Testis (tissue), 3 donors: ENCODE results near the gene KCTD3. TPM values are rescaled to one million over a fixed set of nuclear protein-coding genes. Genes with fewer than 3 reads are reported as not detected.

Experiments
- DNase-seq: peaks from one replicate; pipeline ENCODE4 v3.0.0-alpha.2; 2019
- H3K27ac ChIP-seq, 2 donors: fragments of 200-600 bp; sonication (generic); one replicate each; pipeline ENCODE4 v1.5.1; 2019
- H3K27me3 ChIP-seq: fragments of 200-600 bp; sonication (generic); one replicate; pipeline ENCODE4 v1.5.1; 2019
- H3K36me3 ChIP-seq: fragments of 200-600 bp; sonication (generic); one replicate; pipeline ENCODE4 v1.5.1; 2017; ENCODE audit warnings: low read depth; ENCODE audit errors: missing control alignments
- H3K4me1 ChIP-seq: fragments of 200-600 bp; sonication (generic); one replicate; pipeline ENCODE4 v1.5.1; 2019
- H3K4me3 ChIP-seq, 2 donors: fragments of 200-600 bp; sonication (generic); one replicate each; pipeline ENCODE4 v1.5.1; 2017 to 2019
- H3K9me3 ChIP-seq: fragments of 200-600 bp; sonication (generic); one replicate; pipeline ENCODE4 v1.5.1; 2017
- CTCF ChIP-seq, 3 experiments: fragments of 450-650 bp in 2 of 3; fragments of 200-600 bp in 1 of 3; sonication (generic) in 1 of 3; IDR thresholded peaks; one replicate each; pipeline ENCODE4 v1.5.1; 2016 to 2019; ENCODE audit warnings: antibody characterized with exemption in 3 of 3, mild to moderate bottlenecking in 2 of 3, moderate library complexity in 1 of 3
- POLR2A ChIP-seq: fragments of 450-650 bp; IDR thresholded peaks from one replicate; pipeline ENCODE4 v1.6.1; 2017; ENCODE audit warnings: antibody characterized with exemption, mild to moderate bottlenecking, moderate library complexity
- WGBS, 2 donors: methylation state at CpG; one replicate each; pipeline ENCODE4 v1.1.5; 2018; 5-methylcytosine and 5-hydroxymethylcytosine counted together
- intact Hi-C: fragments of 100-400 bp; cut with DNase I; formaldehyde crosslinking; loops from one replicate; pipeline ENCODE4 v1.15.1; 2023; ENCODE audit warnings: low total_unique reads
- polyA plus RNA-seq: library from polyadenylated mRNA; stranded (reverse); fragments of 350-450 nt; fragmentation: Illumina TruSeq; extraction: RNeasy Lipid Tissue Mini Kit (QIAGEN cat#74804); gene quantifications from one replicate; pipeline ENCODE4 v1.2.3, GENCODE V29; 2014; ENCODE audit warnings: low read depth, low replicate concordance; ENCODE audit not compliant: insufficient read depth
- total RNA-seq, 2 donors: library from RNA; depleted of rRNA; stranded (reverse); fragments of >200 nt; gene quantifications; one replicate each; pipeline ENCODE4 v1.2.3, GENCODE V29; 2016

The KCTD3 gene
- total and polyA plus RNA-seq, 3 donors from 2014 or later: 38.1 to 81.5 (median 70.2) TPM

GRCh38 chr1:215557992-215558626 is 9.0 kb upstream of the KCTD3 start:
- no peak for DNase-seq
- no peak for TF ChIP-seq CTCF (IDR thresholded peaks at IDR 0.05)
- no peak for TF ChIP-seq POLR2A
- Histone ChIP-seq H3K4me3 (no peak overlapping the region), H3K27ac (no peak overlapping the region), H3K4me1 (no peaks in the 10 kb centered on the region), H3K36me3 (no peaks in the 10 kb centered on the region), H3K9me3 (no peaks in the 10 kb centered on the region), H3K27me3 (no peaks in the 10 kb centered on the region)
- 82 to 83% methylated on average over 4 of the region's 4 CpGs for WGBS, 2 donors
- intact Hi-C loops: no loop called here

- TF ChIP-seq POLR2A (no peak), CTCF (IDR thresholded peaks at IDR 0.05) (no peak)
- peak overlapping the region; percentile 87 to 93 for H3K4me3 ChIP-seq
- peaks cover 37% of the 10 kb centered on the region for H3K4me1 ChIP-seq
- WGBS, 2 donors: 0 to 1% methylated on average over 17 to 48 of the region's 63 CpGs
- intact Hi-C loops: no loop called here
- H3K9me3 ChIP-seq: no peaks in the 10 kb centered on the region
- no peaks in the 10 kb centered on the region for H3K27me3 ChIP-seq
- DNase-seq: peak; percentile 65
- H3K36me3 ChIP-seq: no peaks in the 10 kb centered on the region
- peak overlapping the region; percentile 96 to 98 for H3K27ac ChIP-seq
Measured at GRCh38 chr1:215567491-215568298, 591 bp downstream of the KCTD3 start.

GRCh38 chr1:215568299-215568692 is 1.2 kb downstream of the KCTD3 start:
- TF ChIP-seq POLR2A (no peak), CTCF (IDR thresholded peaks at IDR 0.05) (no peak)
- intact Hi-C loops: no loop called here
- H3K27me3 ChIP-seq: no peaks in the 10 kb centered on the region
- H3K4me1 ChIP-seq: peaks cover 39% of the 10 kb centered on the region
- WGBS, 2 donors: 0 to 1% methylated on average over 4 to 5 of the region's 5 CpGs
- no peaks in the 10 kb centered on the region for H3K9me3 ChIP-seq
- DNase-seq: peak; percentile 72
- H3K4me3 ChIP-seq: peak overlapping the region; percentile 87 to 93
- no peaks in the 10 kb centered on the region for H3K36me3 ChIP-seq
- H3K27ac ChIP-seq: peak overlapping the region; percentile 96 to 98

GRCh38 chr1:215569986-215570824 is 3.1 kb downstream of the KCTD3 start:
- no peaks in the 10 kb centered on the region for H3K9me3 ChIP-seq
- no peaks in the 10 kb centered on the region for H3K27me3 ChIP-seq
- no peak for TF ChIP-seq CTCF (IDR thresholded peaks at IDR 0.05)
- no peak for TF ChIP-seq POLR2A
- DNase-seq: no peak
- 38 to 39% methylated on average over 3 of the region's 3 CpGs for WGBS, 2 donors
- H3K36me3 ChIP-seq: no peaks in the 10 kb centered on the region
- intact Hi-C loops: no loop called here
- peak overlapping the region in 1 of 2 donors; percentile 96 for H3K27ac ChIP-seq
- H3K4me3 ChIP-seq: no peak overlapping the region
- H3K4me1 ChIP-seq: peaks cover 39% of the 10 kb centered on the region
